ENCODE results near the gene STK32C.

- no peak for TF ChIP-seq CTCF (IDR thresholded peaks at IDR 0.05)
- no peak for TF ChIP-seq POLR2A (IDR thresholded peaks at IDR 0.05; ENCODE audit: low read depth)
- TF ChIP-seq POLR2AphosphoS5 (IDR thresholded peaks at IDR 0.05): no peak
Measured at GRCh38 chr10:132196178-132197113, 111.3 kb downstream of the STK32C start.

All from esophagus muscularis mucosa (tissue), 3 donors.